Stimulated activated CD4-positive, alpha-beta T cell treated with anti-CD3 and anti-CD28 coated beads, TNF-alpha, amount 100 ng/mL, for 24 hours (primary cell): Measurements from ENCODE around the gene ZBTB16.

Experiments
- DNase-seq, 3 experiments: peaks; one replicate each; pipeline ENCODE4 v3.0.0-alpha.2; 2020; ENCODE audit warnings: low read depth in 3 of 3

The ZBTB16 gene

GRCh38 chr11:114280696-114281095 is 221.2 kb downstream of the ZBTB16 start:
- DNase-seq, result no peak

- DNase-seq, result no peak
Measured at GRCh38 chr11:114281388-114281956, 222.0 kb downstream of the ZBTB16 start.

DNA sequence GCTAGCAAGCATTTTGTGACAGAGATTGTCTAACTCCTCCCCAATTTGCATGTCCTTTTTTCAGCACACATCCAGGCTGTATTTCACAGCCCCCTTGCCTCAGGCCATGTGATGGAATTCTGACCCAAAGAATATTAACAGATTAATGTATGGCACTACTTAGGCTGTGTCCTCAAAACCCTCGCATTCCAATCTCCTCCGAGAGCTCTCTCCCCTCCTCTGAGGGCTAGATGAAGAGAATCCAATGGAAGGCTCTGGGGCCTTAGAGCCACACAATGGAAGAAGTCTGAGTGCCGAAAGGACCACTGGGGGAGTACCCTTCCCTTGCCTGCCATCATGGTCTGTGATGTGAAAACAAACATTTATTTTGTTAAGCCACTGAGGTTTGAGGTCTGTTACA is 223.0 kb downstream of the ZBTB16 start:
- no peak for DNase-seq

DNA sequence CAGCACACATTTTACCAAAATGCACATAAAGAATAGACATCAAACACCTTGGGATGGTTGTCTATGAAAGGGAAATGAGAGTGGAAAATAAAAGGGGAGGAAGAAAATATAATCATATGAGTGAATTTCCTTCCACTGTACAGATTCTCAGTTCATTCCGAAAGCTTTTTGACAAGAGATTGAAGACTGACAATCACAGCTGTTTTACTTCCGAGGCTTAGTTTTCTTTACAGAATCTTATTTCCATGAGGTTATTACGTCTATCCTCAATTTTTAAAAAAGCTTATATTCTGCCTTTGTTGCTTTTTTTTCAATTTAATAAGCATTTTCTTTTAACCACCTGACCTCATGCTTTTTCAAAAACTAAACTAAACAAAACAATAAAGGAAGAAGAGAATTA is 223.9 kb downstream of the ZBTB16 start:
- DNase-seq, result no peak

- DNase-seq, result no peak
Measured at GRCh38 chr11:114284021-114284420, 224.5 kb downstream of the ZBTB16 start.

- DNase-seq, result no peak
Measured at GRCh38 chr11:114284914-114285313, 225.4 kb downstream of the ZBTB16 start.

DNA sequence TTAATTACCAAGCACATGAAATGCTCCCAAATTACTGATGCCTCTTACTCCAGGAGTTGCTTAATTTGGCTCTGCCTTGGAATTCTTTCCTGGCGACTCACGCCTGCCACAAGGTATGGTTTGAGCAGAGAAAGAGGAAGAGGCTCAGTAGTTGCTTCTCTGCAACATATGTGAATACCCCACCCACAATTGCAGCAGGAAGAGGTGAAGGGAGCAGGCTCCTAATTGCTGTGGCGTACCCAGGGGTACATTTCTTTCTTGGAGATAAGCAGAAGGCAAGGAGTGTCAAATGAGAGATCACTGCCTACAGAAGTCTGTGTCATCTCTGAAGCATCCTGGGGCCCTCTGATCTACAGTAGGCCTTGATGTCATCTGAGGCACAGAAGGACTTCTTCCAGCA is 226.1 kb downstream of the ZBTB16 start:
- DNase-seq, result no peak

- no peak for DNase-seq
Measured at GRCh38 chr11:114286229-114286628, 226.7 kb downstream of the ZBTB16 start.

DNA sequence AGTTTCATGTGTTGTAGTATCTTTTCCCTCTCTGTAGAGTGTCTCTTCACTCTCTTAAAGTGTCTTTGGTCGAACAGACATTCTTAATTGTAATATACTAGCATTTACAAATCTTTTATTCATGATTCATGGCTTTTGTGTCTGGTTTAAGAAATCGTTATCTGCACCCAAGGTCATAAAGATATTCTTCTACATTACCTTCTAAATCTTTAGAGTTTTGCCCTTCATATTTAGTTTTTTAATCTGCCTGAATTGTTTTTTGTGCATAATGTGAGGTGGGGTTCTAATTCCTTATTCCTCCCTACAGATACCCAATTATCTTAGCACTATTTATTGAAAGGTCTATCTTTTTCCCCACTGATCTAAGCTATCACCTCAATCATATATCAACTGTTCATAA is 227.6 kb downstream of the ZBTB16 start:
- DNase-seq, result no peak

- DNase-seq, result no peak
Measured at GRCh38 chr11:114288136-114288535, 228.6 kb downstream of the ZBTB16 start.

- DNase-seq, result no peak
Measured at GRCh38 chr11:114289779-114290178, 230.3 kb downstream of the ZBTB16 start.

DNA sequence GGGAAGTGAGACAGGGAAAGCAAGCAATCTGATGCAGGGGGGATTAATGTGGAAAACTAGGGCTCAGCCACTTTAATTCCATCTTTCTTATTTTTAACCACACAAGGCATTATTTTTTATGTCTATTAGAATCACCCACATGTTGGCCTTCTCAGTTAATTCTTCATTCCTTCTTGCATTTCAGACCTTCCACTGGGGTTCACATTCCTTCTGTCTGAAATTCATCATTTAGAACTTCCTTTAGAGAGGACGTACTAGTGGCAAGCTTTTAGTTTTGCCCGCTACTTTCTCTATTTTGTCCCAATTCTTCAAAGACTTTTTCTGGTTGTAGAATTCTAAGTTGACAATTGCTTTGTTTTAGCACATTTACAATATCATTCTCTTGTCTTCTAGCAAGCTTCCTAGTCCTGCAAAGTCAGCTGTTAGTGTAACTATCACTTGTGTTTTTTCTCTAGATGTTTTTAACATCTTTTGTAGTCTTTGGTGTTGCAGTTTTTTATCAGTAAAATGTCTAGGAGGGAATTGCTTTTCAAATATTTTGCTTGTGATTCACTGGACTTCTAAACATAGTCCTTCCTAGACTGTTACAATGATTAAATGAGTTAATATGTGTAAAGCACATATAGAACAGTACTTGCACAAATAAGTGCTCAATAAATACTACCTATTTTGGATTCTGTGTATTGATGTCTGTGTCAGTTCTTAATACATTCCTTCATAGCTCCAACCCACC is 231.2 kb downstream of the ZBTB16 start:
- no peak for DNase-seq

DNA sequence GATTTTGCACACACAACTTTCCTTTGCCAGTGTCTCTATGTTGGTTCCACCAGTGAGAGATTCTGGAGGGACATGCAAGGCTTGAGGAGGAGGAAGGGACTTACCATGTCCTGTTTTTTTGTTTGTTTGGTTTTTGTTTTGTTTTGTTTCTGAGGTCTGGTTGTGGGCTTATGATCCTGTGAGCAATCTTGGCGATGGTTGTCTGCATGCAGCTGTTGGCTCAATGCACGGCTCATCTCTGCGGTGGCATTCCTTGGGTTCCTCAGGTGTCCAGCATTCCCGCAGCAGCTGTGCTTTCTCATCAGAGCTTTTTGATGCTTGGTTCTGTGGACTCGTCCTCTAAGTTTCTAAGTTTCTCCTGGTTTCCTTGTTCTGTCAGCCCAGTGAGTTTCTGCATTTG is 231.9 kb downstream of the ZBTB16 start:
- DNase-seq, result no peak

DNA sequence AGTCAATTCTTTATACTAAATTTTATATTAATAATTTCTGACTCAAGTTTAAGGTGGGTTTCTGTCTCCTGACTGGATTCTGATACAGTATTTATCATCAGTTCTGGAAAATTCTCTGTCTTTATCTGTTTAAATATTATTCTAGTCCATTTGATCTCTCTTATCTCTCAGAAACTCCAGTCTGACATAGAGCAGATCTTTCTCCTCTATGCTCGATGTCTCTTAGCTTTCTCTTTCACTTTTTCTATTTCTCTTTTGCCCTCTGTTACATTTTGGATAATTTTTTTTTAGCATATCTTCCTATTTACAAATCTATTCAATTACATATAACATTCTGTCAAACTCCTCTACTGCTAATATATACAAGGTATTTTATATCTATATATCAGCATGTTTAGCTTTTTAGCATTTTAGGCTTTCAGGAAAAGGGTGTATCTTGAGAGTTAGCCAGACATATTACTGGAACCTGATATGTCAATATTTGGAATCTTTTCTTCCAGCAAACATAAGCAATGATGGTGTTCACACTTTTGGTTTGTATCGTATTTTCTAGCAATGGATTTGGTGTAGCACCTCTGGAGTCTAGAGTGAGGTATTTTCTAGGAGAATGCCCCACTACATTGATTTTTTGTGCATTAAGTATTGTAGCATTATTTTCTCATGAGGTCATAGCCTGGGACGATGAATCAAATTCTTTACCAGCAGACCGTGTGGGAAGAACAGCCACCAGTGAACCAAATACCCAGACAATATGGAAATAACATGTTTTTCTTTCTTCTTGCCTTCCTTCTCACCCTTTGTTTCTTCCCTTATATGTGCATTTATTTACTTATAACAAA is 232.6 kb downstream of the ZBTB16 start:
- DNase-seq, result no peak

DNA sequence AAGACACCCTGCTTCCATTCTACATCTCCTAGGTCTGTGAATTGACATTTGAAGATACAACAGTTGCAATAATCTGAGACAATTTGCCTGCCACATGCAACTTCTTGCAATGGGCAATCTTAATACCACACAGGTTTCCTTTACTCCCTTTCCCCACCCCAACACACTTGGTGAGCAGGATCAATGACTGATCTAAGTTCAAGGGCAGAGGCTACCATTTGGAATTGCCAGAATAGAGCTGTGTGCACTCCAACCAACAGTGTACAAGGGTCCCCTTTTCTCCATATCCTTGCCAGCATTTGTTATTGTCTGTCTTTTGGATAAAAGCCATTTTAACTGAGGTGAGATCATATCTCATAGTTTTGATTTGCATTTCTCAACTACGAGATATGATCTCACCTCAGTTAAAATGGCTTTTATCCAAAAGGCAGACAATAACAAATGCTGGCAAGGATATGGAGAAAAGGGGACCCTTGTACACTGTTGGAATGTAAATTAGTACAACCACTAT is 233.7 kb downstream of the ZBTB16 start:
- no peak for DNase-seq

- DNase-seq, result no peak
Measured at GRCh38 chr11:114295676-114296604, 236.4 kb downstream of the ZBTB16 start, which contains the start of gene NNMT. Gene NNMT (plus strand): TSS chr11:114296399. CDS start chr11:114296557, 158 bp downstream.

DNA sequence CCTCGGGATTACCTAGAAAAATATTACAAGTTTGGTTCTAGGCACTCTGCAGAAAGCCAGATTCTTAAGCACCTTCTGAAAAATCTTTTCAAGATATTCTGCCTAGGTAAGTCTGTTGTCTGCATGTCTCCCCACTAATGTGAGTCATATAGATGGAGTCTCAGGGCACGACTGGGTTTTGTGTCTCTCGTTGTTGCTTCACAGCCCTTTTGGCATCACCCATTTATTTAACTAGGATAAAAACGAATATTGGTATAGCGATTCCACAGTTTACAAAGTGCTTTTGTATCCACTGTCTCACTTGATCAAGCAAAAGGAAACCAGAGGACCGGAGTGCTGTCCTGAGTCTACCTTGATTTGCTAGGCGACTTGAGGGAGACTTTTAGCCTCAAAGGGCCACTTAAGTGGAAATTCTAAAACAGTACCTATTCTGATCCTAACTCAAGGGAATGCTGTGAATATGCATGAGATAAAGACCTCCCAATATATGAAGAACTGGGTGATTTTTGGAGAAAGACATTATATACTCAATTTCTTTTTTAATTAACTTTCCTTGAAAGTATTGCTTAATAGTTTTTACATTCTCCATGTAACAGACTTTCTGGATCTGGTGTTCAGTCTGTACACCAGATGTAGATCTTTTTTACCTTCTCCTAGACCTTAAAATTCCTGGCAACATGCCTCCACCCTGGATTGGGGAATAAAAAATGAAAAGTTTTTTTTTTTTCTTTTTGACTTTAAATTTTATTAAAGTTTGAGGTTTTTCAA is 237.3 kb downstream of the ZBTB16 start:
- no peak for DNase-seq

- no peak for DNase-seq
Measured at GRCh38 chr11:114297806-114298709, 238.5 kb downstream of the ZBTB16 start.

GRCh38 chr11:114298710-114299109 is 239.2 kb downstream of the ZBTB16 start:
- DNase-seq, result no peak
